Measurements from ENCODE around the gene SLC39A9. TPM values are rescaled to one million over a fixed set of nuclear protein-coding genes. Genes with fewer than 3 reads are reported as not detected.

The SLC39A9 gene
- total and polyA plus RNA-seq, 2 of the 4 experiments (the other 2 are of a cell fraction): 41.4 to 168 TPM

DNA sequence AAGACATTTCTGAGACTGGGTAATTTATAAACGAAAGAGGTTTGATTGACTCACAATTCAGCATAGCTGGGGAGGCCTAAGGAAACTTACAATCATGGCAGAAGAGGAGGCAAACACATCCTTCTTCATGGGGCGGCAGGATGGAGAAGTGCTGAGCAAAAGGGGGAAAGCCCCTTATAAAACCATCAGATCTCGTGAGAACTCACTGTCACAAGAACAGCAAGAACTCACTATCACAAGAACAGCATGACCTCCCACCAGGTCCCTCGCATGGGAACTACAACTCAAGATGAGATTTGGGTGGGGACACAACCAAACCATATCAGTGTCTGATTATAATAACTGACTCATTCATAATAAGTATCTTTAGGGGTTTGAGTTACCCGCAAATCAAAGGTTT, 6.4 kb downstream of the SLC39A9 start:
- Histone ChIP-seq H3K14ac (replicated peaks; ENCODE audit: low read depth, low read length) (no peak overlapping the region), H2BK5ac (ENCODE audit: low read depth, low read length, poor library complexity, severe bottlenecking) (no peak overlapping the region), H3K27me3 (ENCODE audit: control insufficient read depth, insufficient read depth, low read length) (no peaks in the 10 kb centered on the region), H2AK9ac (replicated peaks; ENCODE audit: low read depth, low read length, poor library complexity) (no peak overlapping the region), H4K20me1 (ENCODE audit: insufficient read depth, low read length) (peaks cover 38% of the 10 kb centered on the region), H3K4ac (ENCODE audit: low read depth, low read length) (no peak overlapping the region), H2BK15ac (ENCODE audit: low read depth, low read length) (no peak overlapping the region), H3K4me1 (ENCODE audit: control insufficient read depth, insufficient read depth, low read length) (peaks cover 1% of the 10 kb centered on the region; the same call in 1 of the 2 replicates), H4K8ac (ENCODE audit: low read depth in 2 of 2, low read length in 2 of 2) (no peak overlapping the region), H3K23ac (ENCODE audit: low read depth, low read length) (no peak overlapping the region), H2BK120ac (ENCODE audit: low read depth, low read length) (no peak overlapping the region), H3K9me3 (ENCODE audit: control insufficient read depth, insufficient read depth, low read length) (no peaks in the 10 kb centered on the region), H3K27ac (ENCODE audit: insufficient read depth, low read length) (no peak overlapping the region), H4K5ac (ENCODE audit: low read depth, low read length) (no peak overlapping the region), H3K4me3 (ENCODE audit: insufficient read depth, low read depth, low read length) (no peak overlapping the region), H3K18ac (ENCODE audit: low read depth, low read length) (no peak overlapping the region), H3K4me2 (ENCODE audit: low read depth, low read length) (no peak overlapping the region), H3K36me3 (ENCODE audit: control insufficient read depth, insufficient read depth, low read length) (peaks cover 2% of the 10 kb centered on the region; the same call in 1 of the 2 replicates), H3K56ac (ENCODE audit: extremely low read depth, insufficient read depth, low read length) (no peak overlapping the region), H2BK20ac (ENCODE audit: low read depth, low read length) (no peak overlapping the region), H3K9ac (ENCODE audit: low read depth, low read length) (no peak overlapping the region), H2AFZ (replicated peaks; ENCODE audit: low read length, poor library complexity) (no peak overlapping the region), H3K79me1 (ENCODE audit: low read depth in 1 of 2, low read length in 2 of 2) (peaks cover 26 to 63% of the 10 kb centered on the region in 2 experiments), H4K91ac (ENCODE audit: insufficient read depth, low read depth, low read length) (no peak overlapping the region), H3K9me1 (ENCODE audit: insufficient read depth, low read length) (peaks cover 6% of the 10 kb centered on the region), H2AK5ac (ENCODE audit: low read depth, low read length) (no peak overlapping the region)
- dilution Hi-C loops (cut with HindIII; ENCODE audit: low sequenced_read_pairs, unreplicated experiment): no loop called here
- intact Hi-C loops (cut with micrococcal nuclease): no loop called here
- ChIA-PET CTCF (no interaction called here), POLR2A (ENCODE audit: unreplicated experiment) (no interaction called here)
- in situ Hi-C loops (cut with MboI; ENCODE audit: low sequenced_read_pairs): no loop called here
- ATAC-seq (ENCODE audit: low read depth) (no peak), DNase-seq (no peak)
- WGBS, 2 experiments (ENCODE audit: extremely low coverage in 2 of 2, insufficient read length in 1 of 2): no CpG with 5 or more reads among the region's 5 CpGs
- no TSS peak for BruUV-seq (replicated peaks)
- TF ChIP-seq MAZ (IDR thresholded peaks at IDR 0.05; ENCODE audit: borderline replicate concordance, low read depth, low read length) (no peak), SMC3 (IDR thresholded peaks at IDR 0.05; ENCODE audit: low read depth, low read length) (no peak), RAD21 (IDR thresholded peaks at IDR 0.05; ENCODE audit: low read length) (no peak), RFX5 (IDR thresholded peaks at IDR 0.05; ENCODE audit: low read depth, low read length) (no peak), FOS (IDR thresholded peaks at IDR 0.05; ENCODE audit: low read depth, low read length) (no peak), POLR2A (IDR thresholded peaks at IDR 0.05; ENCODE audit: low read depth, low read length) (no peak), NFE2L2 (IDR thresholded peaks at IDR 0.05; ENCODE audit: low read depth, low read length) (no peak), CHD1 (IDR thresholded peaks at IDR 0.05; ENCODE audit: low read depth, low read length) (no peak), RCOR1 (IDR thresholded peaks at IDR 0.05; ENCODE audit: insufficient replicate concordance, low read length) (no peak), MAFK (IDR thresholded peaks at IDR 0.05; ENCODE audit: low read depth, low read length) (no peak), BHLHE40 (IDR thresholded peaks at IDR 0.05; ENCODE audit: low read depth, low read length) (no peak), MXI1 (IDR thresholded peaks at IDR 0.05; ENCODE audit: borderline replicate concordance, low read depth, low read length) (no peak), CEBPB (IDR thresholded peaks at IDR 0.05; ENCODE audit: low read depth, low read length) (no peak)
- TF ChIP-seq, protein P1, sequence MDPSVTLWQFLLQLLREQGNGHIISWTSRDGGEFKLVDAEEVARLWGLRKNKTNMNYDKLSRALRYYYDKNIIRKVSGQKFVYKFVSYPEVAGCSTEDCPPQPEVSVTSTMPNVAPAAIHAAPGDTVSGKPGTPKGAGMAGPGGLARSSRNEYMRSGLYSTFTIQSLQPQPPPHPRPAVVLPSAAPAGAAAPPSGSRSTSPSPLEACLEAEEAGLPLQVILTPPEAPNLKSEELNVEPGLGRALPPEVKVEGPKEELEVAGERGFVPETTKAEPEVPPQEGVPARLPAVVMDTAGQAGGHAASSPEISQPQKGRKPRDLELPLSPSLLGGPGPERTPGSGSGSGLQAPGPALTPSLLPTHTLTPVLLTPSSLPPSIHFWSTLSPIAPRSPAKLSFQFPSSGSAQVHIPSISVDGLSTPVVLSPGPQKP (IDR thresholded peaks at IDR 0.05; ENCODE audit: borderline replicate concordance, low read depth, low read length): no peak
- TF ChIP-seq, protein P2, sequence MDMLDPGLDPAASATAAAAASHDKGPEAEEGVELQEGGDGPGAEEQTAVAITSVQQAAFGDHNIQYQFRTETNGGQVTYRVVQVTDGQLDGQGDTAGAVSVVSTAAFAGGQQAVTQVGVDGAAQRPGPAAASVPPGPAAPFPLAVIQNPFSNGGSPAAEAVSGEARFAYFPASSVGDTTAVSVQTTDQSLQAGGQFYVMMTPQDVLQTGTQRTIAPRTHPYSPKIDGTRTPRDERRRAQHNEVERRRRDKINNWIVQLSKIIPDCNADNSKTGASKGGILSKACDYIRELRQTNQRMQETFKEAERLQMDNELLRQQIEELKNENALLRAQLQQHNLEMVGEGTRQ (IDR thresholded peaks at IDR 0.05; ENCODE audit: low read depth, low read length): no peak
- TF ChIP-seq, protein P3, sequence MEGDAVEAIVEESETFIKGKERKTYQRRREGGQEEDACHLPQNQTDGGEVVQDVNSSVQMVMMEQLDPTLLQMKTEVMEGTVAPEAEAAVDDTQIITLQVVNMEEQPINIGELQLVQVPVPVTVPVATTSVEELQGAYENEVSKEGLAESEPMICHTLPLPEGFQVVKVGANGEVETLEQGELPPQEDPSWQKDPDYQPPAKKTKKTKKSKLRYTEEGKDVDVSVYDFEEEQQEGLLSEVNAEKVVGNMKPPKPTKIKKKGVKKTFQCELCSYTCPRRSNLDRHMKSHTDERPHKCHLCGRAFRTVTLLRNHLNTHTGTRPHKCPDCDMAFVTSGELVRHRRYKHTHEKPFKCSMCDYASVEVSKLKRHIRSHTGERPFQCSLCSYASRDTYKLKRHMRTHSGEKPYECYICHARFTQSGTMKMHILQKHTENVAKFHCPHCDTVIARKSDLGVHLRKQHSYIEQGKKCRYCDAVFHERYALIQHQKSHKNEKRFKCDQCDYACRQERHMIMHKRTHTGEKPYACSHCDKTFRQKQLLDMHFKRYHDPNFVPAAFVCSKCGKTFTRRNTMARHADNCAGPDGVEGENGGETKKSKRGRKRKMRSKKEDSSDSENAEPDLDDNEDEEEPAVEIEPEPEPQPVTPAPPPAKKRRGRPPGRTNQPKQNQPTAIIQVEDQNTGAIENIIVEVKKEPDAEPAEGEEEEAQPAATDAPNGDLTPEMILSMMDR (conservative IDR thresholded peaks at IDR 0.05; ENCODE audit: low read depth, low read length): no peak
